Measurements from ENCODE around the gene KBTBD8. TPM values are rescaled to one million over a fixed set of nuclear protein-coding genes. Genes with fewer than 3 reads are reported as not detected.

The KBTBD8 gene, protein sequence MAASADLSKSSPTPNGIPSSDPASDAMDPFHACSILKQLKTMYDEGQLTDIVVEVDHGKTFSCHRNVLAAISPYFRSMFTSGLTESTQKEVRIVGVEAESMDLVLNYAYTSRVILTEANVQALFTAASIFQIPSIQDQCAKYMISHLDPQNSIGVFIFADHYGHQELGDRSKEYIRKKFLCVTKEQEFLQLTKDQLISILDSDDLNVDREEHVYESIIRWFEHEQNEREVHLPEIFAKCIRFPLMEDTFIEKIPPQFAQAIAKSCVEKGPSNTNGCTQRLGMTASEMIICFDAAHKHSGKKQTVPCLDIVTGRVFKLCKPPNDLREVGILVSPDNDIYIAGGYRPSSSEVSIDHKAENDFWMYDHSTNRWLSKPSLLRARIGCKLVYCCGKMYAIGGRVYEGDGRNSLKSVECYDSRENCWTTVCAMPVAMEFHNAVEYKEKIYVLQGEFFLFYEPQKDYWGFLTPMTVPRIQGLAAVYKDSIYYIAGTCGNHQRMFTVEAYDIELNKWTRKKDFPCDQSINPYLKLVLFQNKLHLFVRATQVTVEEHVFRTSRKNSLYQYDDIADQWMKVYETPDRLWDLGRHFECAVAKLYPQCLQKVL
- total RNA-seq = 1.5 TPM

GRCh38 chr3:66998113-66998903 is at the start of gene KBTBD8:
KBTBD8 (plus strand) TSS chr3:66998307; CDS start chr3:66998356, 49 bp downstream.
- peak; percentile 97 for ATAC-seq

DNA sequence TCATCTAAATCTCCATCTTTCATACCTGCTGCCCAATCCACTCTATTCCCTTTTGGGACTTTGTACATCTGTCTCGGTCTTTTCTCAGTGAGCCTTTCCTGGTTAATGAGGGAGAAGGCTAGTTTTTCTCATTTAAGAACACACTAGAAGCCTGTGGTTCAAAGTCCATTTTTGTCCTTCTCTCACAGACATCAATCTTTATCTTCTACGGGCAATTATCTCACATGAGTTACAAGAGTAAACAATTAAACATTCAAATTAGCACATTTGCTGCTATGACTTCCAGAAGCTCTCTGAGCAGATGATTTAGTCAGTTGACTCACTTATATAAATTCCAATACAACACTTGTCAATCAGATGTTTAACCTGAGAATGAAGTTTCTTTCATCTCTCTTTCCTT is 49.3 kb upstream of the KBTBD8 start:
- no peak for ATAC-seq
- no peak for DNase-seq (ENCODE audit: low spot score)

More at GRCh38 chr3:66998113-66998903, at the start of gene KBTBD8:
- DNase-seq (ENCODE audit: low spot score) = peak; percentile 99

DNA sequence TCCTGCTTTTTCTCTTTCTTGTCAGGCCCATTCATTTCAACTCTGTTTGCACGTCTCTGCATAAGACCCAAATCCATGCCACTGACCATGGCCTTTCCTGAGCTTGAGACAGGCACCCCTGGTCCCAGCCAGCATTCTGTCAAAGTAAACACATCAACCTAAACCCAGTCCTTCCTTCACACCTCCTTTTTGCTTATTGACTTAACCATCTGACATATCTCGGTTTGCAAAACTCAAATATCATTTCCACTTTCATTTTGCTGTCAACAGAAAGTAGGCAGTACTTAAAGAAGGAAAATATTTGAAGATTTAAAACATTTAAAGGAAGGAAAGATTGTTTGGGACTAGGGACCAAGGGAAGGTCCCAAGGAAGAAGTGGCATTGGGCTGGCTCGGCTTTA is 48.2 kb upstream of the KBTBD8 start:
- ATAC-seq = no peak
- DNase-seq (ENCODE audit: low spot score) = no peak

DNA sequence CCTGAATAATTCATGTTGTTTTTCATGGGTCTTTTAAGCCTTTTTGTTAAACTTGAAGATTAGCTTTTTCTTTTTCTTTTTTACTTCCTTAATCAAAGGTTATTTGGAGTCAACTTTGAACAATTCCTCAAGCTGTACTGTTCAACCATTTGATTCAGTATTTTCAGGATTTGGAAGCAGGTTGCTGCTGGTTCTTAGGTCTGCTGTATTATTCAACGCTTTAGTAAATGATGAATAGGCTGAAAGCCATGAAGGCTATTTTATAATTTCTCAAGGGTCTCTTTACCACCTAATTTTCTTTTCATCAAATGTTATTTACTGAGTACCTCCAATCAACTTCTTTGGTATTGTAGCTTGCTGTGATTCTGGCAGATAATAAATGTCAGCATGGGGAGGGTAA is 45.8 kb upstream of the KBTBD8 start:
- no peak for DNase-seq (ENCODE audit: low spot score)
- no peak for ATAC-seq

- ATAC-seq (no peak), DNase-seq (ENCODE audit: low spot score) (no peak)
These were observed 44.1 kb upstream of the KBTBD8 start for GRCh38 chr3:66953934-66954445.

- DNase-seq (ENCODE audit: low spot score) = no peak
- no peak for ATAC-seq
These were observed 41.4 kb upstream of the KBTBD8 start for GRCh38 chr3:66956742-66957141.

GRCh38 chr3:66957367-66957766 is 40.7 kb upstream of the KBTBD8 start:
- no peak for ATAC-seq
- DNase-seq (ENCODE audit: low spot score) = no peak

GRCh38 chr3:66958067-66958466 is 40.0 kb upstream of the KBTBD8 start:
- no peak for DNase-seq (ENCODE audit: low spot score)
- no peak for ATAC-seq

GRCh38 chr3:66962664-66963063 is 35.4 kb upstream of the KBTBD8 start:
- ATAC-seq (no peak), DNase-seq (ENCODE audit: low spot score) (no peak)

- no peak for ATAC-seq
- no peak for DNase-seq (ENCODE audit: low spot score)
These were observed 26.9 kb upstream of the KBTBD8 start for GRCh38 chr3:66971245-66971644.

DNA sequence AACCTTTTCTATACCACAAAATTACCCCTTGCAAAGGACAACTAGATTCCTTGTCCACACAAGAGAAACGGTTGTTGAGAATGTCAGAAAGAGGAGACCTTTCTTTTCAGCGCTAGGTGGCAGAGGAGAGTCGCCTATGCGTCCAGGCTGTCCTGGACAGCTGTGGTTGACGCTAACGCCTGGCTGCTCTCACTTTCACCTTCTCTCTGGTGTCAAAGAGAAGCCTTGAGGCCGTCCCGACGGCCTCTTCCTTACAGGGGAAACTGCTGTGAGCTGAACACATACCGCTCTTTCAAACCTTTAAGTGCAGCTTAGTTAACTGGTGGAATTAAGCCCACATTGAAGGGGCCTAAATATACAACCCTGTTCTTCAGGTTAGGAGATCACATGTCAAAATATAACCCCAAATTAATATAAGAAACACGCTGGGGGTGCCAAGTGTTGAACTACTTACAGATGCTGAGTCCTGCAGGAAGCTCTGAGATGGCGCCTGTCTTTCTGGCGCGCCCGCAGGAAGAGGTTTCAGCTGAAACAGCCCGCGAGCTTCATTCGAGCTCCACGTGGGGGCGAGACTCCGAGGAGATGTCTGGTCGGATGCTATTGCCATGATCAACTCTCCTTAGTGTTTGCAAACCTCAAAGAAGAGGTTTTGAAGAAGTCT is 26.1 kb upstream of the KBTBD8 start:
- ATAC-seq (peak; percentile 100), DNase-seq (ENCODE audit: low spot score) (peak; percentile 72)

DNA sequence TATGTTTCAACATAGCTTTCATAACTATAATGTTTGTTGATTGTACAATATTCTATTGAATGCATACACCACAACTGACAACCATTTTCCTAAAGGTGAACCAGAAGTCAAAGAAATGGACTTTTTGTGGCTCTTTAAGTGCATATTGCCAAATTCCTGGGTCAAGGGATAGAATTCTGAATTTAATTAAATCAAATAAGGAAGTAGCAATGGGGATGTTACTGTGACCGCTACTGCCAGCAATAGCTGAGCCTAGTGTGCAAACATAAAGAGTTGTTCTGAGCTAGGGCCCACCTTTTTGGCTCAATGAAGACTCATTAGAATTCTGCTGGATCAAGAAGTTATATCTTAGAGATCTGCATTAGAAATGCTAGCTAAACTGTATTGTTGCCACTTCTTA is 17.3 kb upstream of the KBTBD8 start:
- ATAC-seq (no peak), DNase-seq (ENCODE audit: low spot score) (no peak)

GRCh38 chr3:66983101-66983500 is 15.0 kb upstream of the KBTBD8 start:
- no peak for DNase-seq (ENCODE audit: low spot score)
- ATAC-seq = no peak

DNA sequence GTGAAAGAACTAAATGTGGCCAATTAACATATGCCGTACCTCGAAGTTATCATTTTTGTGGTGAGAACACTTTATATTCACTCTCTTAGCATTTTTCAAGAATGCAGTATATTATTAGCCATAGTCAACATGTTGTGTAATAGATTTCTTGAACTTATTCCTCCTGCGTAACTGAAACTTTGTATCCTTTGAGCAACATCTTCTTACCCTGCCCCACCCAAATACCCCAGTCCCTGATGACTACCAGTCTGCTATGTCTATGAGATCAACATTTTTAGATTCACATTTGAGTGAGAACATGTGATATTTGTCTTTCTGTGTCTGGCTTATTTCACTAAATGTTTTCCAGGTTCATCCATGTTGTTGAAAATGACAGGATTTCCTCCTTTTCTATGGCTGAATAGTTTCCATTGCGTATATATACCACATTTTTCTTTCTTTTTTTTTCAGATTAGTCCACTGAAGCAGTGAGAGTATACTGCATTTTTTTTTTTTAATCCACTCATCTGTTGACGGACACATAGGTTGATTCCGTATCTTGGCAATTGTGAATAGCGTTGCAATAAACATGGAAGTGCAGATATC is 12.7 kb upstream of the KBTBD8 start:
- ATAC-seq (no peak), DNase-seq (ENCODE audit: low spot score) (no peak)

- DNase-seq (ENCODE audit: low spot score) = no peak
- no peak for ATAC-seq
These were observed 11.7 kb upstream of the KBTBD8 start for GRCh38 chr3:66986406-66986805.

GRCh38 chr3:66989241-66989640 is 8.9 kb upstream of the KBTBD8 start:
- ATAC-seq = no peak
- DNase-seq (ENCODE audit: low spot score) = no peak

DNA sequence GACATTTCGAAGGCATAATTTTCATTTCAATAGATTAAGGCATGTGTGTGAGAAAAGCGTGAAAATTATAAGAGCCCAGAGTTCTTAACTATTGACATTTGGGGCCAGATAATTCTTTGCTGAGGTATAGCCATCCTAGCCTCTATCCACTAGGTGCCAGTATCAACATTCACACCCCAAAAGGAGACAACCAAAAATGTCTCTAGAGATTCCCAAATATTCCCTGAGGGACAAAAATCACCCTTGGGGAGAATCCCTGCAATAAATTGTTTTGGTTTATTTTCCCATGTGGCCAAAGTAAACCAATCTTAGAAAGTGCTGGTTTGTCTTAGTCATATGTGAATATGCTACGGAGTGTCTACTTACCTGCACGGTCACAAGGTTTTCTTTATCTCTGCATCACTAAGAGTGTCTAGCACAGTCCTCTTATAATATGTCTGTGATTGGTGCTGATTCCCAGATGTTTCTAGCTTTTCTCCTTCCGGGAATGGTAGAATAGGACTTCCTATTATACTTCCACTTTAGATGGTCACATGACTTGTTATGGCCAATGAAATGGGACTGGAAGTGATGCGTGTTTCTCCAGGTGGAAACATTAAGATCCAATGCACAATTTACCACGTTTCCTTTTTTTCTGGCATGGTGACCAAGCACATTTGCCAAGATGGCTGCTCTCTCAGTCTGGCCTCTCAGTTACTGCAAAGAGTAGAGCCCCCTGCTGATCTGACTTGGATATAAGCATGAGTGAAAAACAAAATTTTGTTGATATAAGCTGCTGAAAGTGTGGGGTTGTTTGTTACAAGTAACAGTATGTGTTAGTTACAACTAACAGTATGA is 8.0 kb upstream of the KBTBD8 start:
- no peak for DNase-seq (ENCODE audit: low spot score)
- ATAC-seq = peak; percentile 43

DNA sequence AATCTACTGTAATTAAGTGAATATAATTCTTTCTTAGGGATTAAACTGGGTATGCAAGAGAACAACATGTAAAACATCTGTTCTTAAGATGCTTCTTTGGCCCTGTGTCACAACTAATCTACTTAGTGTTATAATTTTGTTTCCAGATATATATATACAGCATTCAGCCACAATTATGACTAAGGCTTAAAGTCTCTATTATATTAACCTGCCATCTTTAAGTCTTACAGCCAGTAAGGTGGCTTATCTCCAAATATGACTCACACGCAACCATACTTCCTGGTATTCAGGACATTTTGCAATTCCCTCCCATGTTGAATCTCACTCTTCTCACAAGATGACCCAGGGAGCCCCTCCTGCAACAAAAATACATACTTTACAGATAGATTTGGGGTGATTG is 6.6 kb upstream of the KBTBD8 start:
- ATAC-seq (no peak), DNase-seq (ENCODE audit: low spot score) (no peak)

GRCh38 chr3:66993082-66993481 is 5.0 kb upstream of the KBTBD8 start:
- no peak for ATAC-seq

GRCh38 chr3:66994588-66994987 is 3.5 kb upstream of the KBTBD8 start:
- no peak for DNase-seq (ENCODE audit: low spot score)
- no peak for ATAC-seq

More at GRCh38 chr3:66993082-66993481, 5.0 kb upstream of the KBTBD8 start:
- DNase-seq (ENCODE audit: low spot score) = no peak
